T-helper 1 cell treated with Interleukin-12 subunit alpha and Interleukin-12 subunit beta and Interleukin-4 antibody, amounts not matched to agents 30 μg/mL and 1 μg/mL, for 36 hours (primary cell): ENCODE data around the gene OR4F15.

ENCODE experiments used
- H3K27ac Mint-ChIP-seq: one replicate; pipeline ENCODE4 v1.8.0; 2021; ENCODE audit warnings: mild to moderate bottlenecking, mixed read lengths
- H3K27me3 Mint-ChIP-seq: one replicate; pipeline ENCODE4 v1.8.0; 2021; ENCODE audit warnings: low read depth, mixed read lengths
- H3K36me3 Mint-ChIP-seq: one replicate; pipeline ENCODE4 v1.8.0; 2021; ENCODE audit warnings: low read depth, mixed read lengths
- H3K4me1 Mint-ChIP-seq: one replicate; pipeline ENCODE4 v1.8.0; 2021; ENCODE audit warnings: low read depth, mixed read lengths
- H3K4me3 Mint-ChIP-seq: one replicate; pipeline ENCODE4 v1.8.0; 2021; ENCODE audit warnings: mild to moderate bottlenecking, moderate library complexity, mixed read lengths
- H3K9me3 Mint-ChIP-seq: one replicate; pipeline ENCODE4 v1.8.0; 2021; ENCODE audit warnings: mixed read lengths

The OR4F15 gene

DNA sequence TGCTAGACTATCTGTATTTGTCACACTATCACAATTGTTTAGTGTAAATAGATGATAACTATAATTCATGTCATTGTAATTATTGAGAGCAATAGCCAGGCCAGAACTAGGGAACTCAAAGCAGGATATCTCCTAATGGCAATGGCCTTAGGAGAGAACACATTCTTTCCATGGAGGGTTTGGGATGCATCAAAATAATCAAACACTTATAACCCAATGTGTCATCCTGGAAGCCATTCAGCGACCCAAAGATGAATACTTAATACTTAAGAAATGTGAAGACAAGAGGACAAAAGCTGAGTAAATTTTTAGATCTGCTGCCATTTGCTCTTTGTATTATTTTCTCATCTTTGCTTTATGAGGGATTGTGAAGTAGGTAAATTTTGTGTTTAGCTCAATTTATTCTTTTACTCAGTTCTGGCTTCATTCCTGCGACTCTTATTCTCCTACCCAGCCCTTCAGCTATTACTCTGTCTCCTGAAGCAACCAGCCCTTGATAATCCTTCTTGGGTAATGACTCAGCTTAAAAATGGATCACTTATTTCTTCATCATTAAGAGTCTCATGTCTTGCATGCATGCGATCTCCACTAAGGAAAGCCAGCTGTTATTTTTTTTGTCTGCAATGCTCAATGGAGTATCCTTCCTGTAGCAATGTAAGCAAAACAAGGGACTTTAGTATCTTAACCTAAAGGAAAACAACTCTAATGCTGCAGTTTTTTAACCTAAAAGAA is 2.0 kb downstream of the OR4F15 start:
- Mint-ChIP-seq H3K27ac (no peak overlapping the region), H3K9me3 (no peaks in the 10 kb centered on the region), H3K27me3 (peaks cover 19% of the 10 kb centered on the region), H3K36me3 (no peaks in the 10 kb centered on the region), H3K4me1 (no peaks in the 10 kb centered on the region), H3K4me3 (no peak overlapping the region)

DNA sequence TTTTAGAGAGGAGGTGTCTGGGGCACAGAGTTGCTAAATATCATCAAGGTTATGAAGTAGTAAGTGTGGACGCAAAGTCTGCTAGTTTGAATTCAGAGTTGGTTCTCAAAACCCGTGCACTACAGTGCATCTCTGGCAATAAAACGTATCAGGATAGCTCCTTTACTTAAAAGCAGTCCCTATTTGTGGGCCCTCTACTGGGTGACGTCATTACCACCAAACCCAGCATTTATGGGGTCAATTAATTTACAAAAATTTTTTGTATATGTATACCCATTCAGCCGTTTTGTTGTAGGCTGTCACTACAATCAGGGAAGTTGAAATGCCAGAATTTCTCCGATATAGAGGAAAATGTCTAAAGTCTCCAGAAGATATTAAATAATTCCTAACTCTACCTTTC is 8.8 kb downstream of the OR4F15 start:
- Mint-ChIP-seq H3K4me1 (no peaks in the 10 kb centered on the region), H3K27ac (no peak overlapping the region), H3K9me3 (no peaks in the 10 kb centered on the region), H3K4me3 (no peak overlapping the region), H3K36me3 (no peaks in the 10 kb centered on the region), H3K27me3 (peaks cover 8% of the 10 kb centered on the region)

DNA sequence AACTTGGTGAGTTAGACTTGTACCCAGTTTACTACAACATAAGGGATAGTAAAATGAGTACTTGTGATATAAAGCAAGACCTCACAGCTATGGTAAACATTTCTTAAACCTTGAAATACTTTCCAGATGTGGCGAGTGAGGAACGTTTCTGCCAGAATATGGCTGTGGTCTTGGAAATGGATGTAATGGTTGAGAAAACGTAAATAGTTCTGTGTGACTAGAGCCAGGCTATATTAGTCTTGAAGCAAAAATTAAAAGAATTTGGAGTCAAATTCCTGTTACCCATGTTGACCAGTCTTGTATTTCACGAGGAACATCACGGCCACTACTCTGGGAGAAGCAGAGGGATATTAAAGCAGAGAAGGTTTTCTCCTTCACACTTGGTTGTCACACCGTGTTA is 15.3 kb downstream of the OR4F15 start:
- H3K4me3 Mint-ChIP-seq = no peak overlapping the region
- H3K27me3 Mint-ChIP-seq = peaks cover 19% of the 10 kb centered on the region
- no peaks in the 10 kb centered on the region for H3K9me3 Mint-ChIP-seq
- H3K36me3 Mint-ChIP-seq = no peaks in the 10 kb centered on the region
- H3K4me1 Mint-ChIP-seq = no peaks in the 10 kb centered on the region
- no peak overlapping the region for H3K27ac Mint-ChIP-seq

DNA sequence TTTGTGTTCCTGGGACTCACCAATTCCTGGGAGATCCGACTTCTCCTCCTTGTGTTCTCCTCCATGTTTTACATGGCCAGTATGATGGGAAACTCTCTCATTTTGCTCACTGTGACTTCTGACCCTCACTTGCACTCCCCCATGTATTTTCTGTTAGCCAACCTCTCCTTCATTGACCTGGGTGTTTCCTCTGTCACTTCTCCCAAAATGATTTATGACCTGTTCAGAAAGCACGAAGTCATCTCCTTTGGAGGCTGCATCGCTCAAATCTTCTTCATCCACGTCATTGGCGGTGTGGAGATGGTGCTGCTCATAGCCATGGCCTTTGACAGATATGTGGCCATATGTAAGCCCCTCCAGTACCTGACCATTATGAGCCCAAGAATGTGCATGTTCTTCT is 16.8 kb downstream of the OR4F15 start:
- Mint-ChIP-seq H3K4me1 (no peaks in the 10 kb centered on the region), H3K9me3 (no peaks in the 10 kb centered on the region), H3K27ac (no peak overlapping the region), H3K36me3 (no peaks in the 10 kb centered on the region), H3K27me3 (peaks cover 19% of the 10 kb centered on the region), H3K4me3 (no peak overlapping the region)

DNA sequence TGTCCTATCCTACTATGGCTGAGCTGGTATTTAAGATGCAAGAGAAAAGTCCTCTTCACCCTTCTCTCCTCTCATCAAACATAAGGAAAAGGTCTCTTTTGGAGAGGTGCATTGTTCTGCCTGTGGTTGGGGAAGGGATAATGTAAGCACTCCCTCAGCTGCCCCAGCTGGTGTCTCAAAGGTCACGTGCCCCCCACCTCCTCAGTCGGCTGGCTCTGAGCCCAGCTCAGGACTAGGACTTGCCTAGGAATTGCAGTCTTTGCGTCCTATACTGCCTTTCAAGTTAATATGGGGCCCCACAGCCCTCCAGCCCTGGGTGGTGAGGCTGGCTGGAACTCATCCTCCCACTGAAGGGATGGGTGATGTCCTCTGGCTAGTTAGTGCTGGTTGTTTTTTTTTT is 29.7 kb downstream of the OR4F15 start:
- H3K36me3 Mint-ChIP-seq = no peaks in the 10 kb centered on the region
- no peaks in the 10 kb centered on the region for H3K4me1 Mint-ChIP-seq
- peaks cover 13% of the 10 kb centered on the region for H3K27me3 Mint-ChIP-seq
- H3K9me3 Mint-ChIP-seq = peaks cover 5% of the 10 kb centered on the region
- H3K4me3 Mint-ChIP-seq = no peak overlapping the region
- no peak overlapping the region for H3K27ac Mint-ChIP-seq

DNA sequence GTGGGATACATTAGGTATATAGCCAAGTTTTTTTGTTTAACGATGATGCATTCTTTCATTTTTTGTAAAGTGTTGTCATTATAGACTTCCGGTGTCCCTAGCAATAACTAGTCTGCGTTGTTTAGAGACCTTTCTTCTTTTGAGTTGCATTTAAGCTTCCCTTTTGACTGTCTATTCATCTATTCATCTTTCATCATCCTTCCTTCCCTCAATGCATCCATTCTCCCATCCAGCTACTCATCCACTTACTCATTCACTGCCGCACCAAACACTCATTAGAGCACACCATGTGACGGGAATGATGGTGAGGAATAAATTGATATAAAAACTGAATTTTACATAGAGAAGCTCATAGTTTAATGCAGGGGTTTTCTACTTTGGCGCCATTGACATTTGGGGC is 32.9 kb downstream of the OR4F15 start:
- no peak overlapping the region for H3K4me3 Mint-ChIP-seq
- no peak overlapping the region for H3K27ac Mint-ChIP-seq
- peaks cover 13% of the 10 kb centered on the region for H3K27me3 Mint-ChIP-seq
- H3K4me1 Mint-ChIP-seq = no peaks in the 10 kb centered on the region
- H3K36me3 Mint-ChIP-seq = no peaks in the 10 kb centered on the region
- peaks cover 5% of the 10 kb centered on the region for H3K9me3 Mint-ChIP-seq

DNA sequence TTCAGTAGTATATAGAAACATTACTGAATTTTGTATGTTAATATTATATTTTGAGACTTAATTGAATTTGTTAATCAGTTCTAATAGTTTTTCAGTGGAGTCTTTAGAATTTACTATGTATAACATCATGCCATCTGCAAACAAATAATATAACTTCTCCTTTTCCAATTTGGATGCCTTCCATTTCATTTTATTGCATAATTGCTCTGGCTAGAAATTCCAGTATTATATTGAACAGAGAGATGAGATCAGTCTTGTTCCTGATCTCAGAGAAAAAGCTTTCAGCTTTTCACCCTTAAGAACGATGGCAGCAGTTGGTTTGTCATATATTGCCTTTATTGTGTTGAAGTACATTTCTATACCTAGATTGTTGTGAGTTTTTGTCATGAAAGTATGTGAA is 40.4 kb downstream of the OR4F15 start:
- H3K27me3 Mint-ChIP-seq = peaks cover 21% of the 10 kb centered on the region
- no peak overlapping the region for H3K4me3 Mint-ChIP-seq
- no peaks in the 10 kb centered on the region for H3K9me3 Mint-ChIP-seq
- H3K27ac Mint-ChIP-seq = no peak overlapping the region
- no peaks in the 10 kb centered on the region for H3K36me3 Mint-ChIP-seq
- H3K4me1 Mint-ChIP-seq = no peaks in the 10 kb centered on the region
